ENCODE data around the gene POGZ. TPM values are rescaled to one million over a fixed set of nuclear protein-coding genes. Genes with fewer than 3 reads are reported as not detected.

Gene POGZ
- total RNA-seq, 1 donor from 2014 or later = 146 TPM

DNA sequence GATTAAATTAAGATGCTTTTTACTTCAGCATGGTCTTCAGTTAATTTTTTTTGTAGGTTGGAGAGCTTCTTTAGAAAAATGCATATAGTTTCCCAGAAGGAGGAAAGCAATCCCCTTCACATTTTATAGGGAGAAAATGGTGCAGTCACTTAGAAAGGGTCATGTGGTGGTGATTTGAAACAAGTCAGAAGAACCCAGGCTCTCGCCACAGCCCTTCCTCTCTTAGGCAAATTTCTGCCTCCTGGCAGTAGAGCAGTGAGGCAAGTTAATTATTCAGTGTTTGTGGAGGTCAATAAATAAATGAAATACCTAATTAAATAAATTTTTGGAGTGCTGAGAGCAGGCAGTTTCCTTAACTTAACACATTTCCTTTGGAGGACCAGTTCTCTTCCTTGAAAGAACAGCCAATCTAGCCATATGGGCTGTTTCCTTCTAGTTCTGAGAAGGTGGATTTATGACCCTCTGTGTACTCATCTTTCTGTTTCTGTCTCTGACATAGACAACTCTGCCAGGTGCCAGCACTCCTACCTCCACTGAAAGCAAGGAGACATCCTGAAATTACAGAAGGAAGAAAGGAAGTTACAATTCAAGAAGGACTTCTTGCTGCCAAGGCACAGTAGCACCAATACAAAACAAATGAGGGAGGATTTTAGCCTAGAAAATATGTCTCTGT is 19.0 kb upstream of the POGZ start:
- TF ChIP-seq, protein P1, sequence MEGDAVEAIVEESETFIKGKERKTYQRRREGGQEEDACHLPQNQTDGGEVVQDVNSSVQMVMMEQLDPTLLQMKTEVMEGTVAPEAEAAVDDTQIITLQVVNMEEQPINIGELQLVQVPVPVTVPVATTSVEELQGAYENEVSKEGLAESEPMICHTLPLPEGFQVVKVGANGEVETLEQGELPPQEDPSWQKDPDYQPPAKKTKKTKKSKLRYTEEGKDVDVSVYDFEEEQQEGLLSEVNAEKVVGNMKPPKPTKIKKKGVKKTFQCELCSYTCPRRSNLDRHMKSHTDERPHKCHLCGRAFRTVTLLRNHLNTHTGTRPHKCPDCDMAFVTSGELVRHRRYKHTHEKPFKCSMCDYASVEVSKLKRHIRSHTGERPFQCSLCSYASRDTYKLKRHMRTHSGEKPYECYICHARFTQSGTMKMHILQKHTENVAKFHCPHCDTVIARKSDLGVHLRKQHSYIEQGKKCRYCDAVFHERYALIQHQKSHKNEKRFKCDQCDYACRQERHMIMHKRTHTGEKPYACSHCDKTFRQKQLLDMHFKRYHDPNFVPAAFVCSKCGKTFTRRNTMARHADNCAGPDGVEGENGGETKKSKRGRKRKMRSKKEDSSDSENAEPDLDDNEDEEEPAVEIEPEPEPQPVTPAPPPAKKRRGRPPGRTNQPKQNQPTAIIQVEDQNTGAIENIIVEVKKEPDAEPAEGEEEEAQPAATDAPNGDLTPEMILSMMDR (IDR thresholded peaks at IDR 0.05; ENCODE audit: partially characterized antibody, unreplicated experiment) = no peak
- Mint-ChIP-seq H3K27me3 (ENCODE audit: unreplicated experiment) (no peaks in the 10 kb centered on the region), H3K4me3 (ENCODE audit: unreplicated experiment) (no peak overlapping the region), H3K36me3 (ENCODE audit: unreplicated experiment) (peaks cover 4% of the 10 kb centered on the region), H3K4me1 (ENCODE audit: low read depth, unreplicated experiment) (no peaks in the 10 kb centered on the region), H3K9me3 (ENCODE audit: unreplicated experiment) (peaks cover 2% of the 10 kb centered on the region), H3K27ac (ENCODE audit: unreplicated experiment) (no peak overlapping the region)
- DNase-seq = no peak

DNA sequence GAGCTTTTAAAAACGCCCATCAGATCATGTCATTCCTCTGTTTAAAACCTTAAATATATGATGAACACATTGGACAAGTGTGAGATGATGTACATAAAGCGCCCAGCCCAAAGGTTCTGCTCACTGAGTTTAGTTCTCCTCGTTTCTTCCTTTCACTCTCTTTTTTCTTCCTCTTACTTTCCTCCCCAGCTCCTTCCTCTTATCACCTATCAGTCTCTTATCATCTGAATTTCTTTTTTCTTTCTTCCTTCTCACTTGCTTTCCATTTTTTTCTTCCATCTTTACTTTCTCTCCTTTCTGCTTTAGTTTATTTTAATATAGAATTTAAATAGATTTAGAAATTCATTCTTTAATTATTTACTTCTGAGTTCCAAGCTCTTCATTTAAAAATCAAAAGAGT is 17.8 kb upstream of the POGZ start:
- no peak for DNase-seq
- TF ChIP-seq, protein P1 (IDR thresholded peaks at IDR 0.05; ENCODE audit: partially characterized antibody, unreplicated experiment) = no peak
- H3K27me3 Mint-ChIP-seq (ENCODE audit: unreplicated experiment) = no peaks in the 10 kb centered on the region
- H3K9me3 Mint-ChIP-seq (ENCODE audit: unreplicated experiment) = peaks cover 2% of the 10 kb centered on the region
- peaks cover 4% of the 10 kb centered on the region for H3K36me3 Mint-ChIP-seq (ENCODE audit: unreplicated experiment)
- H3K4me3 Mint-ChIP-seq (ENCODE audit: unreplicated experiment) = no peak overlapping the region
- no peak overlapping the region for H3K27ac Mint-ChIP-seq (ENCODE audit: unreplicated experiment)
- H3K4me1 Mint-ChIP-seq (ENCODE audit: low read depth, unreplicated experiment) = no peaks in the 10 kb centered on the region

DNA sequence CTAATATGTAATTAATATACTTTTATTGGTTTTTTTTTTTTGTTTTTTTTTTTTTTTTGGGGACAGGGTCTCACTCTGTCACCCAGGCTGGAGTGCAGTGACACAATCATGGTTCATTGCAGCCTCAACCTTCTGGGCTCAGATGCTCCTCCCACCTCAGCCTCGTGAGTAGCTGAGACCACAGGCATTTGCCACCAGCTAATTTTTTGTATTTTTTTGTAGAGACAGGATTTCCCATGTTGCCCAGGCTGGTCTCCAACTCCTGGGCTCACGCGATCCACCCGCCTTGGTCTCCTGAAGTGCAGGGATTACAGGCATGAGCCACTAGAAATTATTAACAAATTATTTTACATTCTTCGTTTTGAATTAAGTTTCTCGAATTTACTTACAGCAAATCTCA is 16.8 kb upstream of the POGZ start:
- H3K36me3 Mint-ChIP-seq (ENCODE audit: unreplicated experiment) = peaks cover 4% of the 10 kb centered on the region
- H3K4me3 Mint-ChIP-seq (ENCODE audit: unreplicated experiment) = no peak overlapping the region
- no peaks in the 10 kb centered on the region for H3K27me3 Mint-ChIP-seq (ENCODE audit: unreplicated experiment)
- H3K4me1 Mint-ChIP-seq (ENCODE audit: low read depth, unreplicated experiment) = no peaks in the 10 kb centered on the region
- TF ChIP-seq, protein P1 (IDR thresholded peaks at IDR 0.05; ENCODE audit: partially characterized antibody, unreplicated experiment) = no peak
- H3K27ac Mint-ChIP-seq (ENCODE audit: unreplicated experiment) = no peak overlapping the region
- H3K9me3 Mint-ChIP-seq (ENCODE audit: unreplicated experiment) = no peaks in the 10 kb centered on the region
- DNase-seq = no peak

DNA sequence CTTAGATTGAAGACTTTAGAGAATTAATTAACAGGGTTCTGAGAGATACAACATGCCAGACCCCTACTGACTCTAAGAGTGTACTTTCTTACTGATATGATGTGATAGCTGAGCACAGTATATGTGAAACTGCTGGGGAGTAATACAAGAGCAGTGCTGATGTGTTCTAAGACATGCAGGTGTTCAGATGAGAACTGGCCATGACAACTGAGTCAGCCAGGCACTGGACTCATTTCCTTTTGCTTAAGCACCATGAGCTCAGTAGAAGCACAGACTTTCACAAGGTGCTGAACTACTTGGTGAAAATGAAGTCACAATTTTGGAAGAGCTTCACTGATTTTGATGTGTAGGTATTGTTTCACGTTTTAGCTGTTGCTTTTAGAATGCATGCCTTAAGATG is 15.9 kb upstream of the POGZ start:
- no peaks in the 10 kb centered on the region for H3K36me3 Mint-ChIP-seq (ENCODE audit: unreplicated experiment)
- H3K27me3 Mint-ChIP-seq (ENCODE audit: unreplicated experiment) = no peaks in the 10 kb centered on the region
- no peak for DNase-seq
- H3K9me3 Mint-ChIP-seq (ENCODE audit: unreplicated experiment) = no peaks in the 10 kb centered on the region
- TF ChIP-seq, protein P1 (IDR thresholded peaks at IDR 0.05; ENCODE audit: partially characterized antibody, unreplicated experiment) = no peak
- H3K4me1 Mint-ChIP-seq (ENCODE audit: low read depth, unreplicated experiment) = no peaks in the 10 kb centered on the region
- H3K4me3 Mint-ChIP-seq (ENCODE audit: unreplicated experiment) = no peak overlapping the region
- H3K27ac Mint-ChIP-seq (ENCODE audit: unreplicated experiment) = no peak overlapping the region

DNA sequence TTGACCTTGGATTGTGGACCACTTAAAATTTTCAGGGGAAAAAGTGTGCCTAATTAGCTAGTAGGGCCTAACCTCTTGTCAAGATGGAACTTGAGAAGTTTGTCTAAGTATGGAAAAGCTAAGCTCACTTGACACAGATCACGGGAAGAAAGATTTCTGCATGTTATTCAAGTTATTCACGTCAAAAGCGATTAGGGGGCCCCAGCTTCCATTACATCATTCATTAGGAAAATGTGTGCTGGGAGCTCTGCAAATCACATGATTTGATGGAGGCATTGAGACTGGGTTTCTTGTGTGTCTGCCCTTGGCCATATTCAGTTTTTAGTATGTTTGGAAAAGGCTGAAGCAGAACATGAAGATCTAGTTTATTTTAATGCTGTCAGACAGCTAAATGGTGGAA is 15.5 kb upstream of the POGZ start:
- Mint-ChIP-seq H3K27me3 (ENCODE audit: unreplicated experiment) (no peaks in the 10 kb centered on the region), H3K4me1 (ENCODE audit: low read depth, unreplicated experiment) (no peaks in the 10 kb centered on the region), H3K36me3 (ENCODE audit: unreplicated experiment) (no peaks in the 10 kb centered on the region), H3K27ac (ENCODE audit: unreplicated experiment) (no peak overlapping the region), H3K9me3 (ENCODE audit: unreplicated experiment) (no peaks in the 10 kb centered on the region), H3K4me3 (ENCODE audit: unreplicated experiment) (no peak overlapping the region)
- no peak for DNase-seq
- TF ChIP-seq, protein P1 (IDR thresholded peaks at IDR 0.05; ENCODE audit: partially characterized antibody, unreplicated experiment) = no peak
